ENCODE data around the gene TTYH1.

Gene TTYH1

GRCh38 chr19:54414156-54414555 lies 1.1 kb upstream of the TTYH1 start:
- DNase-seq (ENCODE audit: extremely low read depth, low read depth), result no peak
- no peak for TF ChIP-seq CTCF (IDR thresholded peaks at IDR 0.05; ENCODE audit: low read depth, low read length)

- TF ChIP-seq CTCF (IDR thresholded peaks at IDR 0.05; ENCODE audit: low read depth, low read length), result no peak
- DNase-seq (ENCODE audit: extremely low read depth, low read depth), result no peak
These were observed 823 bp downstream of the TTYH1 start for GRCh38 chr19:54415901-54416673.

GRCh38 chr19:54416695-54417491 lies 1.6 kb downstream of the TTYH1 start:
- TF ChIP-seq CTCF (IDR thresholded peaks at IDR 0.05; ENCODE audit: low read depth, low read length), result no peak
- DNase-seq (ENCODE audit: extremely low read depth, low read depth), result no peak

GRCh38 chr19:54418030-54418929 lies 3.0 kb downstream of the TTYH1 start:
- no peak for DNase-seq (ENCODE audit: extremely low read depth, low read depth)
- TF ChIP-seq CTCF (IDR thresholded peaks at IDR 0.05; ENCODE audit: low read depth, low read length), result no peak

- DNase-seq (ENCODE audit: extremely low read depth, low read depth), result no peak
- no peak for TF ChIP-seq CTCF (IDR thresholded peaks at IDR 0.05; ENCODE audit: low read depth, low read length)
These were observed 3.9 kb downstream of the TTYH1 start for GRCh38 chr19:54418930-54419800.

GRCh38 chr19:54420068-54420382 lies 4.8 kb downstream of the TTYH1 start:
- no peak for TF ChIP-seq CTCF (IDR thresholded peaks at IDR 0.05; ENCODE audit: low read depth, low read length)

More at GRCh38 chr19:54420068-54420382, 4.8 kb downstream of the TTYH1 start:
- DNase-seq (ENCODE audit: extremely low read depth, low read depth), result no peak

All from AG09319 (cell line).